Lower lobe of right lung (tissue), 2 donors: Measurements from ENCODE around the gene B3GNT8. TPM values are rescaled to one million over a fixed set of nuclear protein-coding genes. Genes with fewer than 3 reads are reported as not detected.

Experiments
- ATAC-seq, 2 donors: fragments of 200-7000 bp; cut with Tn5 transposase; one replicate each; pipeline ENCODE4 v1.9.1; 2020 to 2022; ENCODE audit warnings: mild to moderate bottlenecking in 2 of 2, moderate library complexity in 2 of 2
- DNase-seq: peaks from one replicate; pipeline ENCODE4 v3.0.0-alpha.2; 2020
- H3K27ac ChIP-seq: fragments of 200-600 bp; one replicate; pipeline ENCODE4 v1.8.0; 2022
- H3K27me3 ChIP-seq: fragments of 200-600 bp; one replicate; pipeline ENCODE4 v1.8.0; 2022; ENCODE audit warnings: low read depth
- H3K36me3 ChIP-seq: fragments of 200-600 bp; one replicate; pipeline ENCODE4 v1.8.0; 2022; ENCODE audit warnings: mild to moderate bottlenecking
- H3K4me1 ChIP-seq: fragments of 200-600 bp; one replicate; pipeline ENCODE4 v1.8.0; 2022
- H3K4me3 ChIP-seq: fragments of 200-600 bp; one replicate; pipeline ENCODE4 v1.8.0; 2022; ENCODE audit warnings: mild to moderate bottlenecking
- H3K9me3 ChIP-seq: fragments of 200-600 bp; one replicate; pipeline ENCODE4 v1.8.0; 2022
- intact Hi-C: fragments of 100-400 bp; cut with DNase I; formaldehyde crosslinking; loops from one replicate; pipeline ENCODE4 v1.11.0; 2022
- total RNA-seq: library from RNA; stranded (reverse); fragmentation: NEBNext Ultra II Directional; extraction: Animal tissue kit (Norgen Biotek cat#: 25700); gene quantifications from one replicate; pipeline ENCODE4 v1.2.1, GENCODE V29; 2021
- TF ChIP-seq, protein P1 (sequence below): fragments of 200-600 bp; IDR thresholded peaks from one replicate; pipeline ENCODE4 v1.8.0; 2022; ENCODE audit warnings: antibody characterized with exemption, mild to moderate bottlenecking
- donor health status: DM: no; HTN: yes; CAD: no; lungs with severe emphysema.

The B3GNT8 gene
- total RNA-seq, 1 donor from 2014 or later, result 22.5 TPM

DNA sequence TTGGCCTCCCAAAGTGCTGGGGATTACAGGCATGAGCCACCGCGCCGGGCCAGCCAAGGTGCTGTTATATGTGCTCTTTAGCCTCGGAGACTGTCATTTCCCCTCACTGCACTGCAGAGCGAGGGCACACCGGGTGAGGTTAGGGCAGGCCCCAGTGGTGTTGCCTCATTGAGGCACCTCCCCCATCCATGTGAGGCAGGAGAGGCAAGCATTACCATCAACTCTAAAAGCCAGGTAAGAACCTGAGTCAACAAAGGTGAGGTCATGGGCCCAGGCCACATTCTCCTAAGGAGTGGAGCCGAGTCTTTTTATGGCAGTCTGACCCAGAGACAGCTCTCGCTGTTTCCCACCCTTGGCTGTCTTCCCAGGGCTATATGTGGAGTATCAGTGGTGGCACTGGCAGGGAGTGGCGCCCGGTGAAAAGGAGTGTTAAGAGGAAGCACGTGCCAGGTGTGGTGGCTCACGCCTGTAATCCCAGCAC lies 10.9 kb downstream of the B3GNT8 start:
- peak; percentile 91 to 92 for ATAC-seq

DNA sequence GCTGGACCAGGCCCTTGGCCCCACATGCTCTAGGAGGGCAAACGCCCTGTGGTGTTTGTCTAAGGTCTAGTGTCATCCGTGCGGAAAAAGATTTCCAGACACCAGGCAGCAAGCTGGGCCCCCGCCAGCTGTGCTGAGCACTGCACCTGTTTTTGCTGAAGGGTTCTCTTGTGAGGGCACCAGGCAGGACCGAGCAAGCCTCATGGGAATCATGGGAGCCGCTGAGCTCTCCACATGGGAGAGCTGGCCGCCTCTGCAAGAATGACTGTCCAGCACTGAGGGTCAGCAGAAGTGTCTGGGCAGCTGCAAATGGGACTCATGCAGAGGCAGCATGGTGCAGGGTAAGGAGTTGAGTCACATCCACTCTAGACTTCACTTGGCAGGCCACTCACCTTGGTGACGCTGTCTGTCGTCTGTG lies 12.0 kb downstream of the B3GNT8 start:
- H3K27ac ChIP-seq, result peak overlapping the region; percentile 7
- peak; percentile 31 to 50 for ATAC-seq
- peaks cover 87% of the 10 kb centered on the region for H3K36me3 ChIP-seq
- H3K9me3 ChIP-seq, result no peaks in the 10 kb centered on the region
- H3K27me3 ChIP-seq, result no peaks in the 10 kb centered on the region
- H3K4me3 ChIP-seq, result no peak overlapping the region
- DNase-seq, result no peak
- TF ChIP-seq, protein P1, sequence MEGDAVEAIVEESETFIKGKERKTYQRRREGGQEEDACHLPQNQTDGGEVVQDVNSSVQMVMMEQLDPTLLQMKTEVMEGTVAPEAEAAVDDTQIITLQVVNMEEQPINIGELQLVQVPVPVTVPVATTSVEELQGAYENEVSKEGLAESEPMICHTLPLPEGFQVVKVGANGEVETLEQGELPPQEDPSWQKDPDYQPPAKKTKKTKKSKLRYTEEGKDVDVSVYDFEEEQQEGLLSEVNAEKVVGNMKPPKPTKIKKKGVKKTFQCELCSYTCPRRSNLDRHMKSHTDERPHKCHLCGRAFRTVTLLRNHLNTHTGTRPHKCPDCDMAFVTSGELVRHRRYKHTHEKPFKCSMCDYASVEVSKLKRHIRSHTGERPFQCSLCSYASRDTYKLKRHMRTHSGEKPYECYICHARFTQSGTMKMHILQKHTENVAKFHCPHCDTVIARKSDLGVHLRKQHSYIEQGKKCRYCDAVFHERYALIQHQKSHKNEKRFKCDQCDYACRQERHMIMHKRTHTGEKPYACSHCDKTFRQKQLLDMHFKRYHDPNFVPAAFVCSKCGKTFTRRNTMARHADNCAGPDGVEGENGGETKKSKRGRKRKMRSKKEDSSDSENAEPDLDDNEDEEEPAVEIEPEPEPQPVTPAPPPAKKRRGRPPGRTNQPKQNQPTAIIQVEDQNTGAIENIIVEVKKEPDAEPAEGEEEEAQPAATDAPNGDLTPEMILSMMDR, result no peak
- intact Hi-C loops, result no loop called here
- H3K4me1 ChIP-seq, result peaks cover 56% of the 10 kb centered on the region

More for the DNA sequence above, 10.9 kb downstream of the B3GNT8 start:
- TF ChIP-seq, protein P1, result no peak
- intact Hi-C loops, result no loop called here
- H3K4me1 ChIP-seq, result peaks cover 56% of the 10 kb centered on the region
- H3K4me3 ChIP-seq, result no peak overlapping the region
- H3K27ac ChIP-seq, result peak overlapping the region; percentile 46
- H3K27me3 ChIP-seq, result no peaks in the 10 kb centered on the region
- no peaks in the 10 kb centered on the region for H3K9me3 ChIP-seq
- peaks cover 88% of the 10 kb centered on the region for H3K36me3 ChIP-seq
- peak; percentile 86 for DNase-seq

DNA sequence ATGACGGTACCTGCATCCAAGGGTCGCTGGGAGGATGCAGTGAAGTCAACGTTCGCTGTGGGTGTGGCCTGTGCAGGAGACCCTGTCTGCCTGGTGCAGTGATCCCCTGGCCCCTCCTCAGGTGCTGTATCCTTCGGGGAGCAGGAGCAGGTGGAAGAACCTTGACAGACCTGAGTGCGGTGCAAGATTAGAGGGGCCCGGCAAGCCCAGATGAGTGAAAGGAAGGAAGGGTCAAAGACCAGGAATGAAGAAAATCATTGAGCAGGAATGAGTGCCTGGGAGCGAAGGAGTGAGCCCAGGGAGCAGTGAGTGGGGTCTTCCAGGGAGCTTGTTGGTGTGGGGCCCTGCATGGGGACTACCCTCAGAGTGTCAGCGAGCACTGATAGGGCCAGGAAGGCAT lies 12.7 kb downstream of the B3GNT8 start:
- intact Hi-C loops, result no loop called here
- Histone ChIP-seq H3K9me3 (no peaks in the 10 kb centered on the region), H3K36me3 (peaks cover 80% of the 10 kb centered on the region), H3K4me3 (no peak overlapping the region), H3K27me3 (no peaks in the 10 kb centered on the region), H3K27ac (peak overlapping the region; percentile 7), H3K4me1 (peaks cover 54% of the 10 kb centered on the region)
- ATAC-seq (no peak), DNase-seq (no peak)
- TF ChIP-seq, protein P1, result no peak

DNA sequence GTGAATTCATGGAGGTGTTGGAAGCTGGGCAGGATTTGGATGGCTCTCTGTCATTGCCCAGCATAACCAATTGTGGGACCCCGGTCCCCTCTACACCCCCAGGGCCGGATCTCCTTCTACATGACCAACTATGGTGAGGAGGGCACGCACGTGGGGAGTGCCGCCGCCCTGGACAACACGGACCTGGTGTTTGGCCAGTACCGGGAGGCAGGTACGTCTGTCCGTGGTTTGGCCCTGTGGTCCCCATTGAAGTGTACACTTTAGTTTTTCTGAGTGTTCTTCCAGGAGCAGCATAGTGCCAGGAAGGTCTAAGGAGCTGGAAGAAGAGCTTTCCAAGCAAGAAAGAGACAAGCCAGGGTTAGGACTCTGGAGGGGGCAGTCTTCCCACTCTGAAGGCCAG lies 13.2 kb downstream of the B3GNT8 start:
- peaks cover 57% of the 10 kb centered on the region for H3K4me1 ChIP-seq
- no peak overlapping the region for H3K4me3 ChIP-seq
- H3K36me3 ChIP-seq, result peaks cover 75% of the 10 kb centered on the region
- ATAC-seq (peak; percentile 14 to 30), DNase-seq (peak; percentile 69)
- no peaks in the 10 kb centered on the region for H3K27me3 ChIP-seq
- peak overlapping the region; percentile 7 for H3K27ac ChIP-seq
- no peaks in the 10 kb centered on the region for H3K9me3 ChIP-seq
- TF ChIP-seq, protein P1, result no peak
- intact Hi-C loops, result no loop called here

DNA sequence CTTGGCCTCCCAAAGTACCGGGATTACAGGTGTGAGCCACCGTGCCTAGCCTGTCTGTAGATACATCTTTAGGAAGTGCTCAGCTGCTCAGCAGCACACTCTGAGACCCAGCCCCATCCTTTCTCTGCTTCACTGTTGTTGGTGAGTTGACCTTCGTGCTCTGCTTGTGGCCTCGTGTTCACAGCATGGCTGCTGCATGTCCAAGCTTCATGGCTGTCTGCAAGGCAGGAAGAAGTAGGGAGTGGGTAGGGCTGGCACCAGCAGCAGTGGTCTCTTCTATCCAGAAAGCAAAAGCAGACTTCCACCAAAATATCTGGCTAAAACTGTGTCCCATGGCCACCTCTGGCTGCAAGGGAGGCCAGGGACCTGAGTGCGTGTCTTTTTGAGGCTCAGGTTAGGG lies 14.2 kb downstream of the B3GNT8 start:
- Histone ChIP-seq H3K9me3 (no peaks in the 10 kb centered on the region), H3K27me3 (no peaks in the 10 kb centered on the region), H3K4me3 (no peak overlapping the region), H3K36me3 (peaks cover 65% of the 10 kb centered on the region), H3K27ac (peak overlapping the region; percentile 31), H3K4me1 (peaks cover 67% of the 10 kb centered on the region)
- ATAC-seq (no peak), DNase-seq (no peak)
- intact Hi-C loops, result no loop called here
- TF ChIP-seq, protein P1, result no peak

DNA sequence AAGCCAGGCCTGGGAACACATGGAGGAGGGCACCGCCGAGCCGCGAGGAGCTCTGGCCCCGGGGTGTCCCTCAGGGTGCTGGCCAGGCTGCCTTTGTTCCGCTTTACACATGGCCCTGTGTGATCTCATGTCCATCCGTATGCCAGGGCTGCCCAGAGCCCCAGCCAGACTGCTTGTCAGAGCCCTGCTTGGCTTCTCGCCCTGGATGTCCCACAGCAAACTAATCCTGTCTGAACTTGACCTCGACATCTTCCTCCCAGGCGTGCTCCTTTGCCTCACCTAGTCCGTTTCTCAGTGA lies 15.3 kb downstream of the B3GNT8 start:
- ATAC-seq, result no peak
- TF ChIP-seq, protein P1, result no peak
- Histone ChIP-seq H3K4me1 (peaks cover 77% of the 10 kb centered on the region), H3K4me3 (no peak overlapping the region), H3K9me3 (no peaks in the 10 kb centered on the region), H3K27me3 (no peaks in the 10 kb centered on the region), H3K27ac (peak overlapping the region; percentile 78), H3K36me3 (peaks cover 60% of the 10 kb centered on the region)
- no peak for DNase-seq
- intact Hi-C loops, result no loop called here
